Activated naive CD8-positive, alpha-beta T cell (primary cell): ENCODE measurements around the gene PPCS.
"Not testable (repeated sequence)": the region's sequence is repeated elsewhere in the genome, so short reads cannot be mapped to it uniquely, and the experiment has no call there.

Experiments used
- H3K27ac Mint-ChIP-seq: one replicate; pipeline ENCODE4 v1.8.0; 2021; ENCODE audit warnings: mixed read lengths
- H3K27me3 Mint-ChIP-seq: one replicate; pipeline ENCODE4 v1.8.0; 2021; ENCODE audit warnings: mixed read lengths
- H3K36me3 Mint-ChIP-seq: one replicate; pipeline ENCODE4 v1.8.0; 2021; ENCODE audit warnings: mixed read lengths
- H3K4me1 Mint-ChIP-seq: one replicate; pipeline ENCODE4 v1.8.0; 2021; ENCODE audit warnings: low read depth, mixed read lengths
- H3K4me3 Mint-ChIP-seq: one replicate; pipeline ENCODE4 v1.8.0; 2021; ENCODE audit warnings: mild to moderate bottlenecking, mixed read lengths
- H3K9me3 Mint-ChIP-seq: one replicate; pipeline ENCODE4 v1.8.0; 2021; ENCODE audit warnings: low read depth, mixed read lengths

Gene PPCS

DNA sequence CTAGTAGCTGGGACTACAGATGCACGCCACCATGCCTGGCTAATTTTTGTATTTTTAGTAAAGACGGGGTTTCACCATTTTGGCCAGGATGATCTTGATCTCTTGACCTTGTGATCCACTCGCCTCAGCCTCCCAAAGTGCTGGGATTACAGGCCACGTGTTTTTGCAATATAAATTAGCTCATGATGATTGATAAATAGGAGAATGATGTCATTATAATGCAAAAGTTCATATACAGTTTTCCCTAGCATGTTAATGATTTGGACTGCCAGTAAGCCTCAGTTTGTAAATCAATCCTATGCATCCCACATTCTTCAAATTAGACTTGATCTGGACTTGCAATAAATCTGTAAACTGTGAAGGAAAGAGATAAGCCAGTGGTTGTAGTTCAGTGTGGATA lies 21.0 kb downstream of the PPCS start:
- H3K4me1 Mint-ChIP-seq, H3K9me3 Mint-ChIP-seq: not testable (repeated sequence)

DNA sequence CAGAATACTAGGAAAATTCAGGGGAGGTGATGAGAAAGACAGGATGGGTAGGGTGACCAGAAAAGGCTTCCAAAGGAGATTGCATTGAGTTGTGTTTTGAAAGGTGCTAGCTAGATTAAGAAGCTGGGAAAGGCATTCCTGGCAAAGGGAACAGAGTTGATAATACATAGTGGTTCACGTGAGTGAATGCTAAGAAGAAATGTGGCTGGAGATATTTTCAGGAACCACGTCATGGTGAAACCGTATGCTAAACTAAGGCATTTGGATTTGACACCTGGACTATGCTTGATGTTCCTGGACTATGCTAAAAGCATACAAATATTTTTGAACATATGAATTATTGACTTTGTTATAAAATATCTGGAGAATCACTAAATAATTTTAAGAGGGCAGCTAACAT lies 21.4 kb downstream of the PPCS start:
- H3K9me3 Mint-ChIP-seq: no peaks in the 10 kb centered on the region
- peaks cover 8% of the 10 kb centered on the region for H3K36me3 Mint-ChIP-seq
- H3K4me3 Mint-ChIP-seq: no peak overlapping the region
- H3K27ac Mint-ChIP-seq: no peak overlapping the region
- no peaks in the 10 kb centered on the region for H3K4me1 Mint-ChIP-seq
- H3K27me3 Mint-ChIP-seq: no peaks in the 10 kb centered on the region

More for the DNA sequence above, 21.0 kb downstream of the PPCS start:
- not testable (repeated sequence) for H3K36me3 Mint-ChIP-seq, H3K4me3 Mint-ChIP-seq, H3K27me3 Mint-ChIP-seq, H3K27ac Mint-ChIP-seq

DNA sequence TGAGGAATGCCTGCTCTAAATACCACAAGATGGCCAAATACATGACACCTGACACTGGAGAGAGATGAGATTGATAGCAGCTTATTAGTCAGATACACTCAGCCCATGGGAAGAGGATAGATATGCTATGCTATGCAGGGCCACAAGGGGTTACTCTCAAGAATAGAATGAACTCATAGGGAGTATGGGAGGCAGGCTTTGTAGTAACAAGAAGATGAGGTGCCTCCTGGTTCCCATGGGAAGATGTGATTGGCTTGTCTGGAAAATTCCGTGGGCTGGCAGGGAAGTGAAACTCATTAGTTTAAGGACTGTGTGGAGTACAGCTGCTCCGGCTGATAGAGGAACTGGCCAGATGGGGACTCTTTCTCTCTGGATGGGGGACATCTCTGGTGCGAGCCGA lies 23.3 kb downstream of the PPCS start:
- Mint-ChIP-seq H3K27me3 (no peaks in the 10 kb centered on the region), H3K4me1 (no peaks in the 10 kb centered on the region), H3K9me3 (no peaks in the 10 kb centered on the region)

GRCh38 chr1:42480921-42481320 lies 24.6 kb downstream of the PPCS start:
- no peaks in the 10 kb centered on the region for H3K27me3 Mint-ChIP-seq
- no peak overlapping the region for H3K27ac Mint-ChIP-seq
- peaks cover 7% of the 10 kb centered on the region for H3K36me3 Mint-ChIP-seq
- H3K4me3 Mint-ChIP-seq: no peak overlapping the region
- no peaks in the 10 kb centered on the region for H3K4me1 Mint-ChIP-seq
- H3K9me3 Mint-ChIP-seq: no peaks in the 10 kb centered on the region

More for the DNA sequence above, 23.3 kb downstream of the PPCS start:
- no peak overlapping the region for H3K27ac Mint-ChIP-seq
- no peak overlapping the region for H3K4me3 Mint-ChIP-seq
- peaks cover 5% of the 10 kb centered on the region for H3K36me3 Mint-ChIP-seq

DNA sequence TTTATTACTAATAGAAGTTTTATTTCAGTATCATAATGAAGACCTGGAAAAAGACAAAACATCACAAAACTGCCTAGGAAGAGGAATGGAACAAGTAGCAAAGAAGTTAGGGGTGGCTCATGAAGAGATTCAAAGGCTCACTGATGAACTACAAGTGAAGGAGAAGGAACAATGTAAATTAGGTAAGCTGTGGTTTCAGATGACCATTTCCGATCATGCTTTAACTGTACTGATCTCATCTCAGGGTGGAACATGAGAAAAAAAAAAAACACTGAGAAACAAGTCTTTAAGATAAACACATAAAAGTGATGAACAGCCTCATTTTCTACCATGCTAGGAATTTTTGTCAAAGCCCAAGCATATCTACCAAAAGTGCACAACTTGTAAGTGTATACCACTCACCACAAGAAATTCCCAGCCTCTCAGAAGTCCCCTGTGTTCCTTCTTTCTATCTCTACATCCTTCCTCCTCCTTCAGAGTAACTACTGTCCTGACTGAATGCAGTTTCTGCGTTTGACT lies 26.4 kb downstream of the PPCS start:
- no peaks in the 10 kb centered on the region for H3K9me3 Mint-ChIP-seq
- no peak overlapping the region for H3K27ac Mint-ChIP-seq
- no peak overlapping the region for H3K4me3 Mint-ChIP-seq
- peaks cover 9% of the 10 kb centered on the region for H3K36me3 Mint-ChIP-seq
- no peaks in the 10 kb centered on the region for H3K4me1 Mint-ChIP-seq
- H3K27me3 Mint-ChIP-seq: no peaks in the 10 kb centered on the region

DNA sequence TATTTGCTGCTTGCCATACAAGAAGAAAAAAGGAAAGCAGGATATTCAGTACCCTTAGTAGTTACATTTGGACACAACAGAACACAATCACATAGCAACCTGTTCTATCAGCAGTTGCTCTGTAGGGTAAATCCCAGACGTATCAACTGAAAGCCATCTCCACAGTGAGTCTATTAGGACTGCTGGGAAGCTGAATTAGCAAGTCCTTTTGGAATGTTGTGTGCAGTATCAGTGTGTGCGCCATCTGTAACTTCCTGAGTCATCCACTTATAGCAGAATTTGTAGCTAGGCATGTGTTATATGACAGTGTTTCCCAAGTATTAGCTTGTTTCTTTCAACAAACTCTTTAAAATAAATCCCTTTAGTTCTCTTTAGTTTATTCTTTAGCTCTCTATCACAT lies 28.0 kb downstream of the PPCS start:
- Mint-ChIP-seq H3K36me3 (peaks cover 9% of the 10 kb centered on the region), H3K27ac (no peak overlapping the region), H3K27me3 (no peaks in the 10 kb centered on the region), H3K4me3 (no peak overlapping the region), H3K9me3 (no peaks in the 10 kb centered on the region), H3K4me1 (no peaks in the 10 kb centered on the region)

DNA sequence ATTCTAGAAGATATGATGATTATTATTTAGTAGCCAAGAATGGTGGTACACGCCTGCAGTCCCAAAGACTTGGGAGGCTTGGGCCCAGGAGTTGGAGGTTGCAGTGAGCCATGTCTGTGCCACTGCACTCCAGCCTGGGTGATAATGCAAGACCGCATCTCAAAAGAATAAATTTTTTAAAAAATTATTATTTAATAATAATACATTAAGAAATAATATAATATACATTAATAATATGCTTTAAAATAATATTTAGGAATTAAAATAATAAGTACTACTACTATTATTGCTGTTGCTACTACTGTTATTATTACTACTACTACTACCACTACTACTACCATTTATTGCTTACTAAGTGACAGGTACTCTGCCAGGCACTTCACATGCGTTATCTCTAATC lies 33.9 kb downstream of the PPCS start:
- H3K27ac Mint-ChIP-seq: no peak overlapping the region

GRCh38 chr1:42502031-42502430 lies 45.7 kb downstream of the PPCS start:
- not testable (repeated sequence) for H3K4me3 Mint-ChIP-seq, H3K27ac Mint-ChIP-seq, H3K4me1 Mint-ChIP-seq, H3K27me3 Mint-ChIP-seq, H3K9me3 Mint-ChIP-seq
- peaks cover 17% of the 10 kb centered on the region for H3K36me3 Mint-ChIP-seq

More for the DNA sequence above, 33.9 kb downstream of the PPCS start:
- Mint-ChIP-seq H3K36me3 (peaks cover 16% of the 10 kb centered on the region), H3K9me3 (no peaks in the 10 kb centered on the region), H3K4me3 (no peak overlapping the region), H3K4me1 (no peaks in the 10 kb centered on the region), H3K27me3 (no peaks in the 10 kb centered on the region)

DNA sequence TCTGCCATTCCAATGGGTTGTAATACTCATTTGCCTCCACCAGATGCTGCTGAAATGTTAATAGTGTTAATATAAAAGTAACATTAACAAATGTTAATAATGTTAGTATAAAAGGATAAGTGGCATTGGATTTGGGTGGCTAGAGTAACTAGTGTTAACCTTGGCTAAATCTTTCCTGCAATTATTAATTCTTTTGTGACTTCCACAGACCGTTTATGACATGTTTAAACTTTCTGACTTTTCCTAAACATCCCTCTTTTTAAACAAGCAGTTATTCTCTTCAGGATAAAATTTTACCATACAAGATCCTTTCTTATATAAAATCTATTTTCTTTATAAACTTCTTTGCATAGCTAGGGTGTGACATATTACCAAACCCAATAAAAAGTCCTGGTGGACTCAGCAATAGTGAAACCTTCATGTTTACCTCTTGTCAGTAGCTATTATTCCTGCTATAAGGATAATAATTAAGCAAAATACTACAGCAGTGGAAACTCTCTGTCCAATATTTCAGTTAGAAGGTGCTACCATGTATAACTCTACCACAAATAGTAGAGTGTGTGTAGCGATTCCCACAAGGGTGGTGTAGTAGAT lies 48.3 kb downstream of the PPCS start:
- Mint-ChIP-seq H3K4me3 (no peak overlapping the region), H3K27ac (no peak overlapping the region), H3K27me3 (no peaks in the 10 kb centered on the region), H3K4me1 (no peaks in the 10 kb centered on the region), H3K36me3 (peaks cover 23% of the 10 kb centered on the region), H3K9me3 (no peaks in the 10 kb centered on the region)

DNA sequence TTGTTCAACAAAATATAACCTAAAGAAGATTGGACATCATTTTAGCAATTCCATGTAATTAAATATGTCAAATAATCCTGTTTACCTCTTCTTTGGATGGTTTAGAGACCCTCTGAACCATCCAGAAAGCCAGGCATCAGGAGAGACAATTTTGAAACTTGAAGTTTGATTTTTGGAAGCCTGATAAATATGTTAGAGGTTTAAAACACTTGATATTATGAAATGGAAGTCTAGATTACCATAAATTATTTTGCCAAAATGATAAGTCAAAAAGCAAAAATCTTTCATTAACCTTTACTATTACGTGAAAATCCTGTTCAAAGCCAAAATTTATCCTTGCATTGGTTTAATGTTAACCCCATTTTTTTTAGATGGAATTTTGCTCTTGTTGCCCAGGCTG lies 50.2 kb downstream of the PPCS start:
- no peak overlapping the region for H3K27ac Mint-ChIP-seq
- H3K4me3 Mint-ChIP-seq: no peak overlapping the region
- no peaks in the 10 kb centered on the region for H3K4me1 Mint-ChIP-seq
- no peaks in the 10 kb centered on the region for H3K27me3 Mint-ChIP-seq
- H3K36me3 Mint-ChIP-seq: peaks cover 38% of the 10 kb centered on the region
- H3K9me3 Mint-ChIP-seq: no peaks in the 10 kb centered on the region
